ENCODE results near the gene PDLIM4. TPM values are rescaled to one million over a fixed set of nuclear protein-coding genes. Genes with fewer than 3 reads are reported as not detected.
A peak's percentile ranks its signal among the peaks of the same experiment; 100 is the strongest.

Gene PDLIM4
- total RNA-seq, 1 experiment from 2014 or later: 7.6 TPM

DNA sequence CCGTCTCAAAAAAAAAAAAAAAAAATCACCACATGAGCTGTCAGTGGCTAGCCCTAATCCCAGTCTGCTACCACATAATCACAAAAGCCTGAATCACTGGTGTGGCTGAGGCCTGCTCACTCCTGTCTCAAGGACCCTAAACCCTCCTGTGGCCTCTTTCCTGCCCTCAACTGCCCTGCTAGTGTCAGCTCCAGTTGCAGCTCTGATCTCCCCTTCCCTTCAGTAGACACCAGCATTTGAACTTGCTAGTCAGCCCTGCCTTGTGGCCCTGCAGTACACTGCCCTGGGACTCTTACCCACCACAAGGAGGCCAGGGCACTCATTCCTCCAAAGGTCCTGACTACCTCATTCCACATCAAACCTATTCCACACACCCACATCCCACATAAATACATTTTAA, 20.4 kb upstream of the PDLIM4 start:
- no peak overlapping the region for H2BK12ac ChIP-seq (ENCODE audit: insufficient read length, low read depth, low read length)
- H2AK5ac ChIP-seq (ENCODE audit: insufficient read length, low read length): no peak overlapping the region
- H4K5ac ChIP-seq (ENCODE audit: insufficient read length, low read depth, low read length): no peak overlapping the region
- no peak overlapping the region for H3K27ac ChIP-seq (ENCODE audit: insufficient read length, low read depth, low read length)
- no peaks in the 10 kb centered on the region for H3K4me1 Mint-ChIP-seq
- H3K79me2 ChIP-seq (ENCODE audit: insufficient read depth, low read length): no peaks in the 10 kb centered on the region
- no peaks in the 10 kb centered on the region for H3K36me3 Mint-ChIP-seq (ENCODE audit: insufficient read depth in 1 of 3, low read depth in 3 of 3)
- TF ChIP-seq, protein P1, sequence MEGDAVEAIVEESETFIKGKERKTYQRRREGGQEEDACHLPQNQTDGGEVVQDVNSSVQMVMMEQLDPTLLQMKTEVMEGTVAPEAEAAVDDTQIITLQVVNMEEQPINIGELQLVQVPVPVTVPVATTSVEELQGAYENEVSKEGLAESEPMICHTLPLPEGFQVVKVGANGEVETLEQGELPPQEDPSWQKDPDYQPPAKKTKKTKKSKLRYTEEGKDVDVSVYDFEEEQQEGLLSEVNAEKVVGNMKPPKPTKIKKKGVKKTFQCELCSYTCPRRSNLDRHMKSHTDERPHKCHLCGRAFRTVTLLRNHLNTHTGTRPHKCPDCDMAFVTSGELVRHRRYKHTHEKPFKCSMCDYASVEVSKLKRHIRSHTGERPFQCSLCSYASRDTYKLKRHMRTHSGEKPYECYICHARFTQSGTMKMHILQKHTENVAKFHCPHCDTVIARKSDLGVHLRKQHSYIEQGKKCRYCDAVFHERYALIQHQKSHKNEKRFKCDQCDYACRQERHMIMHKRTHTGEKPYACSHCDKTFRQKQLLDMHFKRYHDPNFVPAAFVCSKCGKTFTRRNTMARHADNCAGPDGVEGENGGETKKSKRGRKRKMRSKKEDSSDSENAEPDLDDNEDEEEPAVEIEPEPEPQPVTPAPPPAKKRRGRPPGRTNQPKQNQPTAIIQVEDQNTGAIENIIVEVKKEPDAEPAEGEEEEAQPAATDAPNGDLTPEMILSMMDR (conservative IDR thresholded peaks at IDR 0.05): peak; percentile 26; the same call in 1 of the 3 replicates
- H2BK15ac ChIP-seq (ENCODE audit: low read depth, low read length): no peak overlapping the region
- H4K91ac ChIP-seq (ENCODE audit: insufficient read length, low read depth, low read length): no peak overlapping the region
- H3K27me3 Mint-ChIP-seq (ENCODE audit: low read depth): peaks cover 10% of the 10 kb centered on the region
- DNase-seq: peak; percentile 35
- H3K4me3 Mint-ChIP-seq: no peak overlapping the region
- no peaks in the 10 kb centered on the region for H3K9me3 ChIP-seq (ENCODE audit: control insufficient read depth, low read depth, low read length)
- H4K8ac ChIP-seq (replicated peaks; ENCODE audit: insufficient read length, low read depth, low read length): no peak overlapping the region
- H3K23ac ChIP-seq (ENCODE audit: insufficient read length, low read depth, low read length): no peak overlapping the region
- H2AFZ ChIP-seq (ENCODE audit: low read length): no peak overlapping the region
- WGBS (ENCODE audit: extremely low coverage, insufficient read length, low lambda C conversion rate): no CpG with 5 or more reads among the region's 1 CpG
- no peak overlapping the region for H2BK5ac ChIP-seq (ENCODE audit: insufficient read length, low read length)
- H3K9ac ChIP-seq (ENCODE audit: extremely low read depth, insufficient read length, low read length): no peak overlapping the region
- no peak overlapping the region for H2BK120ac ChIP-seq (ENCODE audit: low read depth, low read length, poor library complexity, severe bottlenecking)
- no peak overlapping the region for H3K14ac ChIP-seq (ENCODE audit: insufficient read depth, low read length)
- peaks cover 0 to 2% of the 10 kb centered on the region in 2 experiments; a peak in 2 of 5 replicates for H3K9me3 Mint-ChIP-seq
- no peaks in the 10 kb centered on the region for H3K79me1 ChIP-seq (ENCODE audit: insufficient read depth, low read depth, low read length, poor library complexity, severe bottlenecking)
- H3K23me2 ChIP-seq (ENCODE audit: insufficient read length, low read depth, low read length, poor library complexity, severe bottlenecking): no peaks in the 10 kb centered on the region
- no peak overlapping the region for H3K56ac ChIP-seq (ENCODE audit: insufficient read length, low read depth, low read length)
- H3K4ac ChIP-seq (ENCODE audit: low read depth, low read length): no peak overlapping the region
- H2BK20ac ChIP-seq (ENCODE audit: low read depth, low read length, poor library complexity, severe bottlenecking): no peak overlapping the region
- H3K4me2 ChIP-seq (ENCODE audit: insufficient read depth, insufficient read length, low read length): no peak overlapping the region
- no peak overlapping the region for H3T11ph ChIP-seq (ENCODE audit: low read length)
- H3K4me1 ChIP-seq (ENCODE audit: insufficient read depth, low read length): no peaks in the 10 kb centered on the region
- no peaks in the 10 kb centered on the region for H4K20me1 ChIP-seq (ENCODE audit: control insufficient read depth, insufficient read depth, insufficient read length)
- no peaks in the 10 kb centered on the region for H3K27me3 ChIP-seq (ENCODE audit: insufficient read depth, low read length)
- no peak overlapping the region for H3K18ac ChIP-seq (ENCODE audit: insufficient read length, low read depth, low read length)
- no peak overlapping the region; a peak in 1 of 7 replicates for H3K27ac Mint-ChIP-seq

All from H9 (cell line).